Fibroblast of villous mesenchyme (primary cell): Measurements from ENCODE around the gene CEBPZ. TPM values are rescaled to one million over a fixed set of nuclear protein-coding genes. Genes with fewer than 3 reads are reported as not detected.
"Not testable (repeated sequence)": the region's sequence is repeated elsewhere in the genome, so short reads cannot be mapped to it uniquely, and the experiment has no call there.

Experiments used
- DNase-seq: peaks from one replicate; pipeline ENCODE4 v3.0.0-alpha.2; 2010; ENCODE audit warnings: low read depth
- H3K4me3 ChIP-seq: 2 replicates; pipeline ENCODE4 v1.5.1; 2011; ENCODE audit warnings: low read depth, mild to moderate bottlenecking, low read length
- total RNA-seq: library from RNA; depleted of rRNA; stranded (reverse); fragments of >200 nt; gene quantifications from 2 replicates; pipeline ENCODE4 v1.2.3, GENCODE V29; 2012
- TF ChIP-seq, protein P1 (sequence below): IDR thresholded peaks from 2 replicates; pipeline ENCODE4 v1.5.1; 2012; ENCODE audit warnings: low read depth, mild to moderate bottlenecking, low read length; ENCODE audit not compliant: insufficient read depth

CEBPZ gene
- total RNA-seq, 1 donor = 44.9 TPM

DNA sequence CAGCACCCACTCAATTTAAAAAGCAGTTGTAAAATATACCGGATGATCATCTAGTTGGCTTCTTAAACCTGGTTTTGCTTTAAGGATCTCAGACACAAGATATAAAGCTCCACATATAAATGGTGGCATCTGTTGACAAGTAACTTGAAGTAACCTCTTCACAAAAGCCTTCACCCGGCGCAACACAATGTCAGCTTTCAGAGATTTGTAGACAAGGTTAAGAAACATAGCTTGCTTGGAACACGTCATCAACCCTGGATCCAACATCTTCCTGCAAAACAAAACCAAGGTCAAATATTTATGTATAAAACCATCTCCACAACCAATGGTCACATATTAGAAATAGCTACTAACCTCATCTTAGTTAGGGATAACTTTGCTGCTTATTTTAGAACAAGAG is 8.3 kb downstream of the CEBPZ start:
- H3K4me3 ChIP-seq = no peak overlapping the region
- TF ChIP-seq, protein P1, sequence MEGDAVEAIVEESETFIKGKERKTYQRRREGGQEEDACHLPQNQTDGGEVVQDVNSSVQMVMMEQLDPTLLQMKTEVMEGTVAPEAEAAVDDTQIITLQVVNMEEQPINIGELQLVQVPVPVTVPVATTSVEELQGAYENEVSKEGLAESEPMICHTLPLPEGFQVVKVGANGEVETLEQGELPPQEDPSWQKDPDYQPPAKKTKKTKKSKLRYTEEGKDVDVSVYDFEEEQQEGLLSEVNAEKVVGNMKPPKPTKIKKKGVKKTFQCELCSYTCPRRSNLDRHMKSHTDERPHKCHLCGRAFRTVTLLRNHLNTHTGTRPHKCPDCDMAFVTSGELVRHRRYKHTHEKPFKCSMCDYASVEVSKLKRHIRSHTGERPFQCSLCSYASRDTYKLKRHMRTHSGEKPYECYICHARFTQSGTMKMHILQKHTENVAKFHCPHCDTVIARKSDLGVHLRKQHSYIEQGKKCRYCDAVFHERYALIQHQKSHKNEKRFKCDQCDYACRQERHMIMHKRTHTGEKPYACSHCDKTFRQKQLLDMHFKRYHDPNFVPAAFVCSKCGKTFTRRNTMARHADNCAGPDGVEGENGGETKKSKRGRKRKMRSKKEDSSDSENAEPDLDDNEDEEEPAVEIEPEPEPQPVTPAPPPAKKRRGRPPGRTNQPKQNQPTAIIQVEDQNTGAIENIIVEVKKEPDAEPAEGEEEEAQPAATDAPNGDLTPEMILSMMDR = no peak
- DNase-seq = no peak

DNA sequence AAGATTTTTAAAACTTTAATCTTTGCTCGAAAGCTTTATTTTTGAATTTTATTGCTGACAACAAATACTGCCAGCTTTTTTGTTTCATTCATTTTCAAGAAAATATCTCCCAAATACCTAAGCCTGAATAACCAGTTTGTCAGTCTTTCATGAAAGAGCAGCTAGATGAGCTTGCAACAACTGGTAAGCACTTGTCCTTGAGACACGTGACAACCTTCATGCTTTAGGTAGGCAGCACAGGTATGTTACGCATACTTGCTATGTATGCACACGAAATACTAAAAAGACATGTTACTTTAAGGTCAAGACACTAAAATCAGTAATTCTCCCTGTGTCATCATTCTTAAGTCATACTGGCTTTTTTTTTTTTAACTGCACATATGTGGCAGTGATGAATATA is 12.3 kb downstream of the CEBPZ start:
- no peak overlapping the region for H3K4me3 ChIP-seq
- TF ChIP-seq, protein P1 = no peak
- DNase-seq = no peak

DNA sequence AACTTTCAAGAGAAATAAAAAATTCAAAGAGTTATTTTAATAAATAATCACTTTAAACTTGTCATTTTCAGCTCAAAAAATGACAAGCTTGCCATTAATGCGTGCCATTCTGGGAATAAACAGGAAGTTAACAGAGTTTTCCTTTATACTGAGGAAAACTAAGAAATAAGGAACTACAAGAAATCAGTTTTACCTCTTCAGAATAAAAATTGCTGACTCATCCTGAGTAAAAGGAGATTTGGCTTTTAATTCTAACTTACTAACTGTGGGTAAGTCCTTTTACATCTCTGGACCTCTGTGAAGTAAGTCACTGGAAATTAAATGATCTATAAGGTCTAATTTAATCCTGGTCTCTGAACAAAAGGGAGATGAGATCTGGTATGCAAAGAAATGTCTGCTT is 16.1 kb downstream of the CEBPZ start:
- DNase-seq = peak; percentile 9
- TF ChIP-seq, protein P1 = no peak
- H3K4me3 ChIP-seq = no peak overlapping the region

DNA sequence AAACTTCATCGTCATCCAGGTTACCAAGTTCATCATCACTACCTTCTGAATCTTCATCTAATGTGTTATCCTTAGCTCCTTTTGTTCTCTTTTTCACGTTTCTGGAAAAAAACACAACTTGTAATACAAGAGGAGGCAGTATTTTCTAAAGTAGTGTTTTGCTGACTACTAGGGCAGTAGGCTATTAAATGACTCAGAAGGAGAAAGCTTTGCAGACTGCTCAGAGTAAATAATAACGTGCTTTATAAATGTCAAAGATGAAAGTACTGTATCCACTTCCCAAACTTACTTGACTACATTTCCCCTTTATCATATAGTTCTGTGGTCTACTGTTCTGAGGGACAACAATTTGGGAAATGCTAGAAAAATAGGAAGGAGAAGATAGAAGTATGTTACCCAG is 19.5 kb downstream of the CEBPZ start:
- TF ChIP-seq, protein P1 = no peak
- DNase-seq = peak; percentile 10

DNA sequence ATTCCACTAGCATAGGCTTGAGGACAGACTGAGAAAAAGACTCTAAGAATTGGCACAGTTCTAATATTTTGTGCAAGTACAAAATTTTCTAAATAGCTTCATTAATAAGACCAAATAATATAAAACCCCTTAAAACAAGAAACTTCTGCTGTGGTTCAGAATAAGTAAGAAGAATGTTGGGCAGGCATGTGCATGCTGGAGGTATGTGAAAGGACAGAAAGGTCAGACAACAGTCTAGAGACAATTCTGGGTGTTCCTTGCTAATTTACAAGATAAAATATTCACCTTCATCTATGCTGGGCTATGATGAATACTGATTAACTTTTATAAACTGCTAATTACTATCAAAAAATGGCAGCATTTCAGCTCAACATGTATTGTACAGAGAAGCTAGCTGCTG is 20.2 kb downstream of the CEBPZ start:
- TF ChIP-seq, protein P1 = no peak
- no peak overlapping the region for H3K4me3 ChIP-seq
- no peak for DNase-seq

More for the DNA sequence above, 19.5 kb downstream of the CEBPZ start:
- no peak overlapping the region for H3K4me3 ChIP-seq

DNA sequence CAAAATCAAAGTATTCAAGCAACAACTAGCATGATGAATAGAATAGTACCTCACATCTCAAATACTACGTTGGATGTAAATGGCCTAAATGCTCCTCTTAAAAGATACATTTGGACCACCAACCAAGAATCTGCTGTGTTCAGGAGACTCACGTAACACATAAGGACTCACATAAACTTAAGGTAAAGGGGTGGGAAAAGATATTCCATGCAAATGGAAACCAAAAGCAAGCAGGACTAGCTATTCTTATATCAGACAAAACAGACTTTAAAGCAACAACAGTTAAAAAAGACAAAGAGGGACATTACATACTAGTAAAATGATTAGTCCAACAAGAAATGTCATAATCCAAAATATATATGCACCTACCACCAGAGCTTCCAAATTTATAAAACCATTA is 24.6 kb downstream of the CEBPZ start:
- DNase-seq, H3K4me3 ChIP-seq: not testable (repeated sequence)

DNA sequence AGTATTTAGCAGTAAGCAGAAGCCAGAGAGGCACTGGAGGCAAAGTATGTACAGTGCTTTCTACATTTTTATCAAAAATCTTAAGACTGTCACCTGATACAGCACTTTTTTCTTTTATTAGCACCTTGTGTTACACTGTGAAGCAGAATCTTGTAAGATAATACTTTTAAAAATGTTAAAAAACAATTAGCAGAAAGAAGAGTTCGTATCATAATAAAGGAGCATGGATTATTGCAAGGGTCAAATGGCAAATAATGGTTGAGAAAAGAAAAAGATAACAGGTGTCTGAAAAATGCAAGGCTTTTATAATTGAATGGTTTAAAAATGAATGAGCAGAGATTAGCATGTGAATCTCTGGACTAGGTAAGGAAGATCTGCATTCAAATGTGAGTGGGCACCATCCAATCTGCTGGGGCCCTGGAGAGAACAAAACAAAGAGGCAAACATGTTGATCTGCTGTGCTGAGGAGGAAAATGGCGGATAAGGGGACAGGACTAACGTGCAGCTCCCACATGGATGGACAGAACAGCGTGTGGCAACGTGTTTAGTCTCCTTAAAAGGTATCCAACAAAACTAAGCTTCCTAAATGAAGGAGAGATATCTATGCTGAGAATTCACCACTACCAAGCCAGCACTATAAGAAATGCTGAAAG is 25.6 kb downstream of the CEBPZ start:
- no peak overlapping the region for H3K4me3 ChIP-seq

DNA sequence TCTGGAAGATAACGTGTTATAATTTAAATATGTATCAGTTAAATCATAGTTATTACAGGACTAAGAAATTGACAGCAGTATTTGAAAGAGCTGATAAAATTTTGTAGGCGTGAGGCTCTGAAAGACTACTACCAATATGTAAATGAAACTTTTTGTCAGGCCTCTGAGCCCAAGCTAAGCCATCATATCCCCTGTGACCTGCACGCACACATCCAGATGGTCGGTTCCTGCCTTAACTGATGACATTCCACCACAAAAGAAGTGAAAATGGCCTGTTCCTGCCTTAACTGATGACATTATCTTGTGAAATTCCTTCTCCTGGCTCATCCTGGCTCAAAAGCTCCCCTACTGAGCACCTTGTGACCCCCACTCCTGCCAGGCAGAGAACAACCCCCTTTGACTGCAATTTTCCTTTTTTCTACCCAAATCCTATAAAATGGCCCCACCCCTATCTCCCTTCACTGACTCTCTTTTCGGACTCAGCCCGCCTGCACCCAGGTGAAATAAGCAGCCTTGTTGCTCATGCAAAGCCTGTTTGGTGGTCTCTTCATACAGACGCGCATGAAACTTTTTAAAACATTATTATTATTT is 26.2 kb downstream of the CEBPZ start:
- not testable (repeated sequence) for H3K4me3 ChIP-seq, DNase-seq

More for the DNA sequence above, 25.6 kb downstream of the CEBPZ start:
- TF ChIP-seq, protein P1 = no peak
- no peak for DNase-seq
